Activated CD4-positive, alpha-beta T cell treated with anti-CD3 and anti-CD28 coated beads, Interleukin-2, Interleukin-6, amounts not matched to agents 100 ng/mL and 50 ng/mL, durations not matched to agents 16 hours and 8 hours (primary cell): Measurements from ENCODE around the gene CD68.
A peak's percentile ranks its signal among the peaks of the same experiment; 100 is the strongest.
"Not testable (repeated sequence)": the region's sequence is repeated elsewhere in the genome, so short reads cannot be mapped to it uniquely, and the experiment has no call there.

Experiments used
- DNase-seq: peaks from one replicate; pipeline ENCODE4 v3.0.0-alpha.2; 2020

The CD68 gene

DNA sequence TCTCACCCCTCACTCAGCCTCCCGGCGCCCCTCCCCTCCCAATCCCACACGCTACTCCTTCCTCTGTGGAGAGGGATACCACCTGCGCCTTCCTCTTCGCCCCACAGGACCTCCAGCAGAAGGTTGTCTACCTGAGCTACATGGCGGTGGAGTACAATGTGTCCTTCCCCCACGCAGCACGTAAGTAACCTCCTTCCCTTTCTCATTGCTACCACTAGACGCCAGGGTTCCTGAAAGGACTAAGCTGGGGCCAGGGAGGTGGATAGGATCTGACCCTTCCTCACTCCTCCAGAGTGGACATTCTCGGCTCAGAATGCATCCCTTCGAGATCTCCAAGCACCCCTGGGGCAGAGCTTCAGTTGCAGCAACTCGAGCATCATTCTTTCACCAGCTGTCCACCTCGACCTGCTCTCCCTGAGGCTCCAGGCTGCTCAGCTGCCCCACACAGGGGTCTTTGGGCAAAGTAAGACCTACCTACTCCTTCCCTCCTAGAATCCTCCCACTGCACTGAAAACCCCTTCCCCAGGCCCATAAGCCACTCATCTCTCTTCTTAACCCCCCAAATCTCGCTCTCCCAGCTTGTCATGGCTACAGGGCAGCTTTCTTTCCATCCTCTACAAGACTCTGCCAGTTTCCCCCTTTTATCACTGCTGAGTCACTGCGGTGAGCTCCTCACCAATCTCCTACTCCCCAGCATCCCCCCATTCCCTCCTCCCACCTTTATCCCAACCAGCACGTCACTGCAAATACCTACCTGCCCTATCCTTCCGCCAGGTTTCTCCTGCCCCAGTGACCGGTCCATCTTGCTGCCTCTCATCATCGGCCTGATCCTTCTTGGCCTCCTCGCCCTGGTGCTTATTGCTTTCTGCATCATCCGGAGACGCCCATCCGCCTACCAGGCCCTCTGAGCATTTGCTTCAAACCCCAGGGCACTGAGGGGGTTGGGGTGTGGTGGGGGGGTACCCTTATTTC, 1.5 kb downstream of the CD68 start:
- no peak for DNase-seq

DNA sequence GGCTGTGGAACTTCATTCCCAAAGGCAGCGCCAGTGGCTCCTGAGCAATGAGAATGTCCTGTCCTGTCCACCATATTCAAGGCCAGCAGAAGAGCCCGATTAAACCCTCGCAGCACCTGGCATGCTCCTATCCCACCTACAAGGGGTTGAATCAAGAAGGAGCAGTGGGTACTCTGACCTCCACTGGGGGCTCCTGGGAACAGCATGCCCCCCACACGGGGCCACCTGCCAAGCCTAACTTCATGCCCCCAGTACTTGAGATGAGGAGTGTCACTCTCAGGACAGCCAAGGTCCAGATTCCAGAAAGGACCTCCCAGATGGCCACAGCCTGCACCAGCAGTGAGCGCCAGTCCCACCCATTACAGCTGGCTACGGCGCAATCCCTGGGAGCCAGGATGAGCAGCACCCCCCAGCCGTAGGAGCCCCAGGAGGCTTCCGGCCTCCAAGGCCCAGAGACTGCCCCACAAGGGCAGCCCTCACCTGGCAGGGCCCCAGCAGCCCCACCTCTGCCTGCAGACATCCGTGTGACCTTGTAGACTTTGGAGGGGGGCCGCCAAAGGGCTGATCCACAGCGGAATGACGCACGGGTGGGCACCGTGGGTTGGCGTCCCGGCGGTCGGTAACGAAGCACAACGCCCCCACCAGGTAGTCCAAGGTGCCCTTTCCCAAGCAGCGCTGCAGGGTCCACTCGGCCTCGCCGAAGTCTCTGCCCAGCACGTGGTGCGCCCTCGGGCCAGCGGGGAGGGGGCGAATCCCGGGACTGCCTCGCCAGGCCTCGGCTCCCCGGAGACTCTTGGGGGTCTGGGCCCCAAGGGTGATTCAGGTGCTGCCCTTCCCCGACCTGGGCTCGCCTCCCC, 3.2 kb downstream of the CD68 start:
- DNase-seq = no peak

DNA sequence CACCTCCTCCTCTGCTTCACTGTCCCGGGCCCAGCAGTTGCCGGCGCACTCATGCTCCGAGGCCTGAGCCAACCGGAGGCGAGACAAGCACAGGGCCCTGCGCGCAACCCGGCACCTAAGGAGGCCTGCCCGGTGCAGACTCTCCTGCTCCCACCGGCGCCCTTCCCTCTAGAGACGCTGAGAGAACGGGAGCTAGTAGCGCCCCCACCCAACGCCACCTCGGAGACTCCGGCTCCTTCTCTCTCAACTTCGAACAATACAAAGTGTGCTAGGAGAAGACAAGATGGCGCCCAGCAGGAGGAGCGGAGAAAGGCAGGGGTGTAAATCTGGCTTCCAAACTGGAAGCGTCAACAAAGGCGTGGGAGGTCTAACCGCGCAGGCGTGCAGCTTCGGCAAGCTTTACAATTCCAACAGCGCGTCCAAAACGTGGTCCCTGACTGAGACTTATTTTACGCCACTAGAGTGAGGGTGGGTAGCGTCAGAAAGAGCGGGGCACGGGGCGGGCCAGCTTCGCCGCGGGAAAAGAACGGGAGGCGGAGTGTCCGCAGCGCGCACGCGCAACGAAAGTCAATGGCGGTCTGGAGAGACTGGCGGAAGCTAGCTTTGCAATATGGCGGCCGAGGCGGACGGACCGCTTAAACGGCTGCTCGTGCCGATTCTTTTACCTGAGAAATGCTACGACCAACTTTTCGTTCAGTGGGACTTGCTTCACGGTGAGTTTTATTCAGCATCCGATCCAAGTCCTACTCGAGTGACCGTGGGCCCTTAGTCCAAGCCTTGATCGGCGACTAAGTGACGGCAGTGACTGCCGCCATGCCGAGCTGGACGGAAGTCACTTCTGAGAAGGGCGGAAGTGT, 4.0 kb downstream of the CD68 start, which contains the start of gene MPDU1:
Gene MPDU1 (plus strand): TSS at position 600 of the 857 bp plus-strand sequence. CDS start 11 bp downstream, at position 611.
- peak; percentile 97 for DNase-seq

DNA sequence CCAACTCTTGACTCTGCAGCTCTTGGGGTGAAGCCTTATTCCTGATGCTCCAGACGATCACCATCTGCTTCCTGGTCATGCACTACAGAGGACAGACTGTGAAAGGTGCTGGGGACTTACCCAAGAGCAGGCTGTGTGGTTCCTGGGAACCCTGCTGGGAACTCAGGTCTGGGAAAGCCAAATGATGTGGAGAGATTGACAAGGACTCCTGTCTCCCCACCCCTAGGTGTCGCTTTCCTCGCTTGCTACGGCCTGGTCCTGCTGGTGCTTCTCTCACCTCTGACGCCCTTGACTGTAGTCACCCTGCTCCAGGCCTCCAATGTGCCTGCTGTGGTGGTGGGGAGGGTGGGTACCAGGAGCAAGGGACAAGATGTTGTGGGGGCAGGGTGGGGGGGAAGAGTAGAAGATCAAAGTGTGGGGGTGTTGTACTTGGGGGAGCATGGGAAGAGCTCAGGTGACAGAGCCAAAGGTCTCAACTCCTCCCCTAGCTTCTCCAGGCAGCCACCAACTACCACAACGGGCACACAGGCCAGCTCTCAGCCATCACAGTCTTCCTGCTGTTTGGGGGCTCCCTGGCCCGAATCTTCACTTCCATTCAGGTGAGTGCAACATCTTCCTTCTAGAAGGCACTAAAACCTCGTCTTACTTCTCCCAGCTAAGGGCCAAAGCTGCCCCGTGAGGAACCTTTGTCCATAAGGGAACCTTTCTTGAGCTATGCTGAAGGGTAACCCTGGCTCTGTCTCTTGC, 7.4 kb downstream of the CD68 start:
- DNase-seq = no peak

DNA sequence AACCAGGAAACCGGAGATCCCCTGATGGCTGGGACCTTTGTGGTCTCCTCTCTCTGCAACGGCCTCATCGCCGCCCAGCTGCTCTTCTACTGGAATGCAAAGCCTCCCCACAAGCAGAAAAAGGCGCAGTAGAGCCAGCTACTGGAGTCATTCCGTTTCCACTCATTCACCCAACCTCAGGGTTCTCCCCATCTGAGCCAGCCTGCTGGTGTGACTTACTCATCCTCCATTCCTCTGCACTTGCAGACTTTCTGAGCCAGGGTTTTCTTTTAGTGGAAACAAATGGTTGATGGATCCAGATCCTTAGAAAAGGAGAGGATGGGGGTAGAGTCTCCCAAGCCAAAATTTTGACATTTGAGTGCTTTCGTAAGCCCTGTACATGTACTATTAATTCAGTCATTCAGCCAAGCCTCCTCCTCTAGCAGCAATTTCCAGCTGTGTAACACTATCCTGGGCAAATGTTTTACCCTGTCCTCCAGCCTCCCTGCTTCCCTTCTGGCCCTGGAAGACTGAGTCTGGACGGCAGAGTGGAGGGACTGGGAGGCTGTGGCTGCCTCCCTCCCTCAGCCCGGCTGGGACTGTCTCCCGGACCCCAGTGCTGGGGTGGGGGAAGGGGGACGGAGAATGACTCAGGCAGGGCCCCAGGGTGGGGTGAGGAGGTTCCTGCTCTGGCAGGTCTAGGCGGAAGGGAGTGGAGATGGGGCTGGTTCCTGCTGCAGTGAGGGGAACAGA, 8.1 kb downstream of the CD68 start:
- no peak for DNase-seq

DNA sequence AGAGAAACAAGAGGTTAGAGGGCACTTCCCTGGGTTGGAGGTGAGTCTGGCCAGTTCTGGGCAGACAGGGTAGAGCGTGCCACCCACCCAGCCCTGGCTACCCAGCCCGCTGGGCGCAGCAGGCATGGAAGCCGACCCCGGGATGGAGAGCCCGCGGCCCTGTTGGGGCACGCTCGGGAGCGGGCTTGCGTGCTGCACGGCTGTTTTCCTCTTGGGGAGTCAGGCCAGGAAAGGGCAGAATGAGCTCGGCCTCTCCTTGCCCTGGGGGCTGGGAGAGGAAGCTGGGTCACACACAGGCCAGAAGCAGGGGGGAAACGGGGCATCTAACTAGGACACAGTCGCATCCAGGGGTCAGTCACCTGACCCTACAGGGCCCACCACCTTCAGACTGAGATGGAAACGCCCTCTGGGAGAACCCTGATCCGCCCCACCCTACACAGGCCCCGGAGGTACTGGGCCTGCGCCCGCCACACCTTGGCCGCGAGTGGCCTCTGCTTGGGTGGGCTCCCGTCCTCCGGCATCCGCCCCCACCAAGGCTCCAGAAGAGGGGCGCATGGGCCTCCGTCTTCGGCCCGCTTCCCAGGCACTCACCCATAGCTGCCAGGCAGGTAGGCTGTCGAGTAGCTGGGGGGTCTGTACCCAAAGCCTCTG, 9.2 kb downstream of the CD68 start:
- DNase-seq = no peak

DNA sequence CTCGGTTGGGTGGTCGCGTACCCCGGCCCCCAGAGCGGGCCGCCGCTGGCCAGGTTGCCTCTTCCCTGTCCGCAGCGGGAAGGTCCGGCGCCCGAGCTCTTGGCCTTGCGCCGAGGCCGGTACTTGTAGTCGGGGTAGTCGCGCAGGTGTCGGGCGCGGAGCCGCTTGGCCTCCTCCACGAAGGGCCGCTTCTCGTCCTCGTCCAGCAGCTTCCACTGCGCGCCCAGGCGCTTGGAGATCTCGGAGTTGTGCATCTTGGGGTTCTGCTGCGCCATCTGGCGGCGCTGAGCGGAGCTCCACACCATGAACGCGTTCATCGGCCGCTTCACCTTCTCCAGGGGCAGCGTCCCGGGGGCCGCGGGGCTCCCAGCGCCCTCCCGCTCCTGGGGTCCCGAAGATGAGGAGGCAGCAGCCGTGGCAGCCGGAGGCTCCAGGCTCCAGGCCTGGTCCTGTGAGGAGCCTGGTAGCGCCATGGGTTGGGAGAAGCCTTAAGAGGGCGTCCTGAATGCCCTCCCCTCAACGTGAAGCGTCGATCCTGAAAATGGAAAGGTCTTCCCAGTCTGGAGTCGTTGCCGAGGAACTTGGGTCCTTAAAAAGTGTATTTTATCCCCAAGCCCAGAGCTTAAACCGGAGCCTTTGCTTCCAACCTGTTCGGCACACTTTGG, 9.9 kb downstream of the CD68 start:
- DNase-seq = peak; percentile 74

DNA sequence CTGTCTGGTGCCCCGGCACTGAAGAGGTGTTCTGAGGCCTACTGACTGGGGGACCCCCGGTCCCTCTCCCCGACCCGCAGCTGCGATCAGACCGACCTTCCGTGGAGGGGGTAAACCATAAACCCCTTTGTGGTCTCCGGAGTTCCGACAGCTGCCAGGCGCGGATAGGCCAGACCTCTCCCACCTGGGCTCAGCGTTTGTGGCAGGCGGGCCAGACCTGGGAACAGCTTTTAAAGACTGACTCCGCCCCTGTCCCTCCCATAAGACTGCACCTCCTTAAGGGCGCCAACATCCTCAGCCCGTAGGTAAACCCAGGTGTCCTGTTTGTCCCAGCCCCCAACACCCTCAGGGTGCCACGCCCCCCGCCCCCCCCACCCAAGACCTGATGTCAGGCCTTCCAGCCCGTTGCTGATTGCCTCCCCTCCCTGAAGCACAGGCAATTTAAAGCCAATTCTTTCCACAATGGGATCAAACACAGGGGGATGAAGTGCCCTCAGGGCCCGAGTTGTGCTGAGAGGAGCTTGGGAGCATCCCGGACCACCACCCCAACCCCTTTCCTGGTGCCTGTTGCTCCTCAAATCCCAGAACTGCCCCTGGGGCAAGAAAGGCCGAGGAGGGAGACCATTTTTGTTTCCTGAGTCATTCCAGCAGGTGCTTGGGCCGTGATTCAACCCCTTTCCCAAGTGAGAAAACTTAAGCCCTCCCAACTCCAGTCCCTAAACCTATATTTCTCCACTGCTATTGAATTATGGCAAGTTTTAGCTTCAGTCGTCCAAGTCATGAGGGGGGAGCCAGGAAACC, 10.7 kb downstream of the CD68 start, which contains the start of gene SOX15:
Gene SOX15 (minus strand): TSS at position 204 of the 801 bp plus-strand sequence. CDS start 418 bp downstream, outside the sequence.
- DNase-seq = no peak

DNA sequence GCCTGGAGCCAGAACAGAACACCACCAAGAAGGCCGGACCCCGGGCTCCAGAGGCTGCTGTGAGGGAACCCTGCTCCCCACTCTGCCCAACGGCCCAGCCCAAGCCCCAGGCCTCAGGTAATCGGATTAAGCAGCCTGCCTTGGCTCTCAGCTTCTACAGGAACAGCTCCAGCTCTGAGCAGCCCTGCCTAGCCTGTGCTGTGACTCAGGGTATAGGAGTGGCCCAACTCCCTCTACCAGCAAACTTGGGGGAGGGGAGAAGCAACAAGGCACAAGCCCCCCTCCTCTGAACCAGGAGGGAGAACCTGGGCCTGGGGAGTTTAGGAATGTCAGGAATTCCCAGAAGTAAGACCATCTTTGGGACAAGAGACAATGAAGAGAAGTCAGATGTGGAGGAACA, 11.3 kb downstream of the CD68 start:
- DNase-seq = no peak

DNA sequence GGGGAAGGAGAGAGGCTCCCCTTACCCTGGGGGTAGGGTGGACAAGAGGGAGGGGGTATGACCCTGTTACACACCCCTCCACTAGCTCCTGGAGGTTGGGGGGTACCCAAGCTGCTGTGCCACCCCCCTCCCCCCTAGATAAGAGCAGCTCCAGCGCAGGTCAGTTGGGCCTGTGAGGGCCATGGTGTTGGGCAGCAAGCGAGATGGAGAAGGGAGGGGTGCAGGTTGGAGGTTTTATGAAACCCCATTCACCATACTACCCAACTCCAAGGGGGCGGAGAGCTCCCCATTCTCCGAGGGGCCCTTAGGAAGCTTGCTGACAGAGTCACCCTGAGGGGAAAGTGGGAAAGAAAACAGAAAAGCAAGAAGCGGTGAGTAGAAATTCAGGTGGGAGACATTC, 12.2 kb downstream of the CD68 start:
- DNase-seq = no peak

DNA sequence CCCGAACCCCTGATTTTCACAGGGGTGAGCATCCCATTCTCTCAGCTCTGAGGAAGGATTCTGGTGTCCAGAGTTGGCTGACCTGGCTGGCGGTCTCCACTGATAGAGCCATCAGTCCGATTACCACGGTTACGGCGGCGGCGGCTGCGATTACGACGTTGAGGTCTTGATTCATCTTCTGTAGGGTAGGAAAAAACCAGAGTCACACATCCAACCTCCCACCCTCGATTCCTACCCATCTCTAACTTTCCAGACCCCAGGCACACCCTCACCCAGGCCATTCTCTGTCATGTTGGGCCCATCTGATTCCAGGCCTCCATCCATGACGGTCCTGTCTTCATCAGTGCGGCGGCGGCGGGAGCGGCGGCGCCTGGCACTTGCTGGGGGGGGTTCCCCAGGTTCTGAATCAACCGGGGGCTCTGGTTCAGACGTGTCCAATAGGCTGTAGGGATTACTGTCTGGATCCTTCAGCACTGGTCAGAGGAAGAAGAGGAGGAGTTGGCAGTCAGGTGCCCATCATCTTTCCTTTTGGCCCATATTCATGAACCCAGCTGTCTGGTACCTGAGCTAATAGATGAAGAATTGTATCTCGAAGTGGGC, 13.1 kb downstream of the CD68 start:
- no peak for DNase-seq

DNA sequence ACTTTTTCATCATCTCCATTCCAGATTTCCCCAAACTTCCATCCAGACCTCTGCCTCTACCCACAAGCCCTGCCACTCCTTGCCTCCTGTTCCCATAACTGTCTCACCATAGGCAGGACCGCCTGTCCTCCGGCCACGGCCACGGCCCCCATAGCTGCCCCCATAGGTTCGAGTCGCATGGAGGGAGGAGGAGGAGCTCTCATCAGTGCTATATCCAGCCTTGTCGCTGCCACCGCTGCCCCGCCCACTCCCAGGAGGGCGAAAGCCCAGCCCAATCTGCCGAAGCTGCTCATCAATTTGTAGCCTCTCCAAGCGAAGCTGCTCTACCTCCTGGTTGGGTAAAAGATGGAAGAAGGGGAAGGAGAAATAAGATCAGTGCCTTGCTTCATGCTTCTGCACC, 13.9 kb downstream of the CD68 start:
- no peak for DNase-seq

DNA sequence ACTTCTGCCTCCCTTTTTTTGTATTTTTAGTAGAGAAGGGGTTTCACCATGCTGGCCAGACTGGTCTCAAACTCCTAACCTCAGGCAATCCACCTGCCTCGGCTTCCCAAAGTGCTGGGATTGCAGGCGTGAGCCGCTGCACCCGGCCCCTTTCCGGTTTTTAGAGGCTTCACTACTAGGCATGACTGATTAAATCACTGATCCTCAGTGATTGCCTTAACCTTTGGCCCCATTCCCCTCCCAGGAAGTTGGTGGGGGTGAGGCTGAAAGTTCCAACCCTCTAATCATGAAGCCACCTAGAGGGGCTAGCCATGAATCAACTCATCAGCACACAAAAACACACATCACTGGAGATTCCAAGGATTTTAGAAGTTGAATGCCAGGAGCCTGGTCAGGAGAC, 18.1 kb downstream of the CD68 start:
- not testable (repeated sequence) for DNase-seq

DNA sequence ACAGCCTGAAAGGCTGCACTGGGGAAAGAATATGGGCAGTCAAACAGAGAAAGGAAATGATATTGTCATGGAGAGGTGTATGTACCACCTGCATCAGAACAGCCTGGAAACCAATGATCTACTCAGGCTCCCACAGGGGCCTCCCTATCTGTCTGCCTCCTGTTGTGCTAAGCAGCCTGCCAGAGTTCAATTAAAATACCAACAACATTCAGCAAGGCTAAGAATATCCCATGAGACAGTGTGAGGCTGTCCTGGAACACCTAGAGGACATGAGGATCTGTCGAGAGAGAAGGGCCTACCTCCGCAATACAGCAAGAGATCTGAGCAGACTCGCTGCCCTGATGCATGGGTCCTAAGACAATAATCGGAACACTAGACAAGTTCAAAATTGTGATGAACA, 26.8 kb downstream of the CD68 start:
- DNase-seq = no peak

DNA sequence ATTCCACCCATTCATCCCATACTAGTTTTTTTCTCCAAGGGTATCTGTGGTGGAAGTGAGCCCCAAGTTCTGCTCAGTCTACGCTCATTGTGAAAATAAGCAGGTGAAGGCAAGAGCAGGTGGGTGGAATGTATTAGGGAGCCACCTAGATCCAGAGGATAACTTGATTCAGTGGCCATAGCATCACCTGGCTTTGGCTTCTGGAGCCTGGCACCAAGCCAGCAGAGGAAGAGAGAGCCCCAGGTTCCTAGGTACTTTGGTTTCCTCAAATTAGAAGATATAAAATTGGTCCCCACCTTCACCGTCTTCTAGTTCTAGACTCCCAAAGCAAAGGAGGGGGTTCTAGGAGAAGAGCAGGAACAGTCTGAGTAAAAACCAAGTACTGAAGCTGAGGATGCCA, 31.2 kb downstream of the CD68 start:
- DNase-seq = no peak

DNA sequence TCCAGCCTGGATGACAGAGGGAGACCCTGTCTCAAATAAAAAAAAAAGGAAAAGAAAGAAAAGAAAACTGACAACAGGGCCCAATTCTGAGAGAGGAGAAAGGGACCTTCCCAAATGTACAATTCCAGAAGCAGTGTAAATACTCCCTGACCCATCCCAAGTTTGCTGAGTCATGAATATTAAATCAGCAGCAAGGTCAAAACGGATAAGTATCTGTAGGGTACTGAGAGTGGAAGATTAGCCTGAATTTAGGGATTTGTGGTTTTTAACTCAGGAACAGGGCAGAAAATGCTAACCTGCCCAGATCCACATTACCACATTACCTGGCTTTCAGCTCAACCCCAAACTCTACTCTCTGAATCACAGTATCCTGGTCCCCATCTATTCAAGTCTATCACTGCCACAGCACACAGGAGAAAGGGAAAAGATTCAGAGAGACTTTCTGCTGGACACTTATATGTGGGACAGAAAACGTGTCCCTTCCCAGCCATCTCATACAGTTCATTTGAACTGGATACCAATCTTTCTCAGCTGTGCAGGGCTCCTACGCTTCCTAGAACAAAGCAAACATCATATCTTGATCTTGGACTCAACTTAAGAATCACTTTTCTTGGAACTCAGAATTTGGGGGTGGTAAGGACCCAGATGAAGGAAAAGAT, 32.3 kb downstream of the CD68 start:
- no peak for DNase-seq

DNA sequence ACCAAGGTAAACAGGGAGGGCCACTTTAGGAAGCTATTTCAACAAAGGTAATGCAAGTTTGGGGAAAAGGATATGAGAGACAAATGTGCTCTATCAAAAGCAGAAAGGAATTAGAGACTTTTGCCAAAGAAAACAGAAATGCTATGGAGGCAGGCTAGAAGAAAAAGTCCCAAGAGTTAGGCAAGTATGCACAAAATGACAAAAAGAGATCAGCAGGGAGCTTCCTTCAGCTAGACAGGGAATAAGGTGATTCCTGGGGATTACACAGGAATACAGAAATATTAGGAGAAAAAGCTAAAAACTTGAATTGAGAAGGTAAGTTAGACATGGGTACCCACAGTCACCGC, 32.8 kb downstream of the CD68 start:
- no peak for DNase-seq

DNA sequence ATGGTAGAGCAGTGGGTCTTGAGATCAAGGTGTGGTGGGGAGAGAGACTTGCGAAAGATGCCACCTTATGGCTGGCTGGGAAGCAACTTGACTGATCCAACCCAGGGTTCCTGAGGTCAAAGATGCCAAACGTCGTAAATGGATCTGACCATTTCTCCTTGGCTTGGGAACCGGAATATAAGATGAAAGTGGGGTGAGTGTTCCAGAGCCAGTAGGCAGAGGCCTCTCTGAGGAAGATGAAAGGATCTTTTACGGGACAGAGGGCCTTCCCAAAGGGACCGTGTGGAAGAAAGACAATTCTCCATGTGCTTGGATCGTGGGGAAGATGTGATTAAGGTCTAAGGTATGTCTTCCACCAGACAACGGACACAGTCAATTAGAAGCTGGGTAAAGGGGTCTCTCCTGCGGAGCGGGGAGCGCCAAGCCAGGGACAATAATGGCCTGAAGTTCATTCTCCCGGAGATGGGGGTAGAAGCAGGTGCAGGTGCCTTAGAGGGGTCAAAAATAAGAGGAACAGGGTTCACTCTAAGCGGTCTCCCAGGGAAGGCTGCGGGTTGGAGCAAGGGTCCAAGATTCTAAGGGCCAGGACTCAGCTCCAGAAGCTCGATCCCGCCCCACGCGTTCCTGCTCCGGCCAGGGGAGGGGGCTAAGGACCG, 34.5 kb downstream of the CD68 start:
- DNase-seq = peak; percentile 17
